Activated naive CD8-positive, alpha-beta T cell treated with anti-CD3 and anti-CD28 coated beads, Interleukin-2, amount 50 U/mL, for 16 hours (primary cell): ENCODE measurements around the gene LRRC14B.
"Not testable (repeated sequence)": the region's sequence is repeated elsewhere in the genome, so short reads cannot be mapped to it uniquely, and the experiment has no call there.

Source experiments
- DNase-seq: peaks from one replicate; pipeline ENCODE4 v3.0.0-alpha.2; 2020; ENCODE audit warnings: low read depth, low spot score

The LRRC14B gene

DNA sequence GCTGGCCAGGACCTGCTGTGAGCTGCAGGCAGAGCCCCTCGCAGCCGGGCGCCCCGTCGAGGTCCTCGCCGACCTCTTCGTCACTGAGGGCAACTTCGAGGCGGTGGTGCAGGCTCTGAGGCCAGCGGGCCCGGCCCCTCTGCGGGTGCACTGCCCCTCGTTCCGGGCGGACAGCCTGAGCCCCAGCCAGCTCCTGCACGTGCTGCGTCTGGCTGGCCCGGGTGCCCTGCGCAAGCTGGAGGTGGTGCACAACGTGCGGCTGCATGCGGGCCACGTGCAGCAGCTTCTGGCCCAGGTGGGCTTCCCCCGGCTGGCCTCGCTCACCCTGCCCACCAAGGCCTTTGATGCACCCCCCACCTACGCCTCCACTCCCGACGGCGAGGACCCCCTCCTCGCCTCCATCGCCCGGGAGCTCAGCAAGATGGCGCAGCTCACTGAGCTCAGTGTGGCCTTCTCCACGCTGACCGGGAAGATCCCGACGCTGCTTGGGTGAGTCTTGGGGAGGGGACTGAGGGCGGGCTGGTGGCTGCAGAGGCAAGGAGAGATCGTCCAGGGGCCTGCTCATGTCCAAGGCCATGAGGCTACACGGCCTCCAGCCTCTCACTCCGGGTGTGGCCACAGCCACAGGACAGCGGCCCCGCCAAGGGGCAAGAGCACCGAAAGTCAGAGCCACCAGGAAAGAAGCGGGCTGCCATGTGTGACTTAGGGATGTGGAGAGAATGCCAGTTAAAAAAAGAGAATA is 825 bp downstream of the LRRC14B start:
- no peak for DNase-seq

DNA sequence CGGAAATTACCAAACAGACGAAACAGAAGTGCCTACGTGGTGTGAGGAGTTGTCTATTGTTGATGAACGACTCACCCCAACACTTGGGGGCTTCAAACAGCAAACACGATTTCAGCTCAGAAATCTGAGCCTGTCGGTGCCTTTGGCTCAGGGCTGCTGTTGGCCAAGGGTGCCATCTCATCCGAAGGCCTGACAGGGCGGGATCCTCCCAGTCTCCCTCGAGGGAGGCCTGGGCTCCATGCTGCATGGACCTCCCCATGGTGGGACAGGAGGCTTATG is 1.3 kb downstream of the LRRC14B start:
- DNase-seq, result no peak

DNA sequence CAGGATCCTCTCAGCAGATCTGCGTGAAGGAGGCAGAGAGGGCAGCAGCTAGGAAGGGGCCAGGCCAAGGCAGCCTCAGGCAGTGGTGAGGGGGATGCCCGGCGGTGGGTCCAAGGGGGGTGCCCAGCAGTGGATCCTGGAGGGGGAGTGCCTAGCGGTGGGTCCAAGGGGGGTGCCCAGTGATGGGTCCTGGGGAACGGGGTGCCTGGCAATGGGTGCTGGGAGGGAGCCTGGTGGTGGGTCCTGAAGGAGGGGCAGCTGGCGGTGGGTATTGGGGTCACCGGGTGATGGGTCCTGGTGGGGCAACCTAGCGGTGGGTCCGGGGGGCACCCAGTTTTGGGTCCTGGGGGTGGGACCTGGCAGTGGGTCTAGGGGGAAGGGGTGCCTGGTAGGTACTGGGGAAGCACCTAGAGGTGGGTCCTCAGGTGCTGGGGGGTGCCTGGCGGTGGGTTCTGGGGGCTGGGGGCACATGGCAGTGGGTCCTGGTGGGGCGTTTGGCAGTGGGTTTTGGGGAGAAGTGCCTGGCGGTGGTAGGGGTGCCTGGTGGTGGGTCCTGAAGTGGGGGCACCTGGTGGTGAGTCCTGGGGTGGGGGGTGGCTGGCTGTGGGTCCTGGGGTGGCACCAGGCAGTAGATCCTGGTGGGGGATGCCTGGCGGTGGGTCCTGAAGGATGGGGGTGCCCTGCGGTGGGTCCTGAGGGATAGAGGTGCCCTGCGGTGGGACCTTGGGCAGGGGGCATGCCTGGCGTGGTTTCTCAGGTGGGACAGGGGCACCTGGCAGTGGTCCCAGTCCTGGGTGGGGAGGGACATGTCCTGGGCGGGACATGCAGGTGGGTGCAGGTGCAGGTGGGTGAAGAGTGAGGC is 1.9 kb downstream of the LRRC14B start:
- no peak for DNase-seq

DNA sequence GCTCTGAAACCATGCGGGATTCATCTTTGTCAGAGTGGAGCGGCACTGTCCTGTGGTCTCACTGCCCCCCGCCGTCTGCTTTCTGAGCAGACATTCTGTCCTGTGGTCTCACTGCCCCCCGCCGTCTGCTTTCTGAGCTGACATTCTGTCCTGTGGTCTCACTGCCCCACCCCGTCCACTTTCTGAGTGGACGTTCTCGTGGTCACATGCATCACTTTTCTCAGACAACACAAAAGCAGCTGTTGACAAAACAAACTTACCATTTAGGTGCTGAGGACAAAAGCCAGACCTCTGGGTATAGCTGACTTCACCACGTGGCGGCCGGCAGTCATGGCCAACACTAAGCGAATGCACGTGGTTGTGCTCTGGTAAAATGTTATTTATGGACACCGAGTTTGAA is 2.8 kb downstream of the LRRC14B start:
- no peak for DNase-seq

DNA sequence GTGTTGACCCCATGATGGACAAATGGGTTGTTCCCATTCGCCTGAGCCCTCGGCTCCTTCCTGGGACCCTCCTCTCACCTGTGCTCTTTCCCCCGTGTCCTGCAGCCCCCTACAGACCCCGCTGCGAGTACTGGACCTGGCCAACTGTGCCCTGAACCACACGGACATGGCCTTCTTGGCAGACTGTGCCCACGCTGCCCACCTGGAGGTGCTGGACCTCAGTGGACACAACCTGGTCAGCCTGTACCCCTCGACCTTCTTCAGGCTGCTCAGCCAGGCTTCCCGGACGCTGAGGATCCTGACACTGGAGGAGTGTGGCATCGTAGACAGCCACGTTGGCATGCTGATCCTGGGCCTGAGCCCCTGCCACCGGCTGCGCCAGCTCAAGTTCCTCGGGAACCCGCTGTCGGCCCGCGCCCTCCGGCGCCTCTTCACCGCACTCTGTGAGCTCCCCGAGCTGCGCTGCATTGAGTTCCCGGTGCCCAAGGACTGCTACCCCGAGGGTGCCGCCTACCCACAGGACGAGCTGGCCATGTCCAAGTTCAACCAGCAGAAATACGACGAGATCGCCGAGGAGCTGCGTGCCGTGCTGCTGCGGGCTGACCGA is 3.4 kb downstream of the LRRC14B start:
- no peak for DNase-seq

DNA sequence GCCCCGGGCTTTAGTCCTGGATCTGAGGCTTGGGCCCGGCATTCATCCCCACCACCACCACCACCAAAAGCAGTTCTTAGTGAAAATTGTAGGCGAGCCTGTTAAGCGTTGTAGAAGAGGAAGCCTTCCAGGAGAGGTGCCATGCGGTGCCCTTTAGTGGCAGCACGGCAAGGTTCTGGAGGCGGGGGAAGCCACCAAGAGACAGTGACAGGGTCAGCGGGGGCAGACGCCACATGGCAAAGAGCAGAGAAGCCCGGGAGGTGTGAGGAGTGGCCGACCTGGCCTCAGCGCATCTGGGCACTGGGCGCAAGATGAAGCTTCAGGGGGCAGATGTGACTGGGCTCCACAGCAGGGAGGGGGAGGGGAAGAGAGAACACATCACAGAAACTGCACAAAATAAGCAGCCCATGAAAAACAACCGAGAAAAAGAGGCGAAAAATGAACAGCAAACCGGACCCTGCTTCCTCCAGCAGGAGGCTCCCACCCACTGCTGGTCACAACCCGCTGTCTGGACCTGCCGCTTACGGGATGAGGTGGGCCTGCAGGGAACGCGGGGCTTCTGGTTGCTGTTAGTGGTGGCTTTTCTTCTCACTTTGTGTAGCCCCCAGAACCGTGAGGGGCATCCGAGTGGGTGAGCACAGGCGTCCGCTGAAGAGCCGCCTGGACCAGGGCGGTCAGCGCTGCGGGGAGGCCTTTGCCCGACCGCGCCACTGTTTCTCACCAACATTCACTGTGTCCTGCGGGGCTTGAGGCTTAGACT is 4.3 kb downstream of the LRRC14B start:
- DNase-seq, result no peak

DNA sequence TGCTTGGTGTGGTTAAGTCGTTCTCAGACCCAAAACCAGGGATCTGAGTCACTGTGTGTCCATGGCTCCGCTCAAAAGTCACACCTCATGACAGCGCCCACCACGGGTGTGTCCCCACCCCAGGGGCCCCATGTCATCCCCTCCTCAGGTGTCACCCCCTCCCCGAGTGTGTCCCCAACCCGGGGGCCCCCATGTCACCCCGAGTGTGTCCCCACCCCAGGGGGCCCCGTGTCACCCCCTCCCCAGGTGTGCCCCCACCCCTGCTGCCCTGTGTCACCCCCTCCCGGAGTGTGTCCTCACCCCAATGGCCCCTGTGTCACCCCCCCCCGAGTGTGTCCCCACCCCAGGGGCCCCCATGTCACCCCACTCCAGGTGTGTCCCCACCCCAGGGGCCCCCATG is 5.1 kb downstream of the LRRC14B start:
- no peak for DNase-seq

DNA sequence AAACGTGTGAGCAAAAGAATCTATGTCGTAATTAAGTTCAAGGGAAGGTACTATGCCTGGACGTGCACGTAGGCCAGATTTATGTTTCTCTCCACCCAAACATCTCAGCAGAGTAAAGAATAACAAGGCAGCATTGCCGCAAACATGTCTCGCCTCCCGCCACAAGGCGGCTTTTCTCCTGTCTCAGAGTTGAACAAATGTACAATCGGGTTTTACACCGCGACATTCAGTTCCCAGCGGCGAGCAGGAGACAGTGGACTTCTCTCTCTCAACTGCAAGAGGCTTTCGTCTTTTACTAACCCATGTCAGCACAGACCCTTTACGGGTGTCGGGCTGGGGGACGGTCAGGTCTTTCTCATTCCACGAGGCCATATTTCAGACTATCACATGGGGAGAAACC is 5.7 kb downstream of the LRRC14B start:
- DNase-seq, result not testable (repeated sequence)

DNA sequence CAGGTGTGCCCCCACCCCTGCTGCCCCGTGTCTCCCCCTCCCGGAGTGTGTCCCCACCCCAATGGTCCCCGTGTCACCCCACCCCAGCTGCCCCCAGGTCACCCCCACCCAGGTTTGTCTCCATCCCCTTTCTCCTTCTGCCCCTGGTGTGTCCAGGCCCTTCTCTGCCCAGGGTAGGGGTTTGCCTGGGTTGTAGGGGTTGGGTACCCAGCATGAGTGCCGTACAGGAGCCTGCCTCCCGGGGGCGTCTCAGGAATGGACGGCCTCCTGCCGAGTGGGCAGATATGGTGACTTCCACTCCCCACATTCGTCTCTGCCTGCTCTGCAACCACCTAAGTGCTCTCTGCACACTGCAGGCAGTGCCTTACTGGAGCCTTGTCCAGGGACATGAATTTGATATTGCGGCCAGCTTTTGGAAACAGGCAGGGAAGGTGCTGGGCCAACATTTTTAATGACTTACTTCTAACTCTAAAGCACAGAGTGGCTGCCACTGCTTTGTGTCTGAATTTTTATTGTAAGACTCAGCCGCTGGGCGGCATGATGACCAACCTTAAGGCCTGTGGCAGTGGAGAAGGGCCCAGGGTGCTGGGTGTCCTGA is 6.7 kb downstream of the LRRC14B start:
- DNase-seq, result no peak

DNA sequence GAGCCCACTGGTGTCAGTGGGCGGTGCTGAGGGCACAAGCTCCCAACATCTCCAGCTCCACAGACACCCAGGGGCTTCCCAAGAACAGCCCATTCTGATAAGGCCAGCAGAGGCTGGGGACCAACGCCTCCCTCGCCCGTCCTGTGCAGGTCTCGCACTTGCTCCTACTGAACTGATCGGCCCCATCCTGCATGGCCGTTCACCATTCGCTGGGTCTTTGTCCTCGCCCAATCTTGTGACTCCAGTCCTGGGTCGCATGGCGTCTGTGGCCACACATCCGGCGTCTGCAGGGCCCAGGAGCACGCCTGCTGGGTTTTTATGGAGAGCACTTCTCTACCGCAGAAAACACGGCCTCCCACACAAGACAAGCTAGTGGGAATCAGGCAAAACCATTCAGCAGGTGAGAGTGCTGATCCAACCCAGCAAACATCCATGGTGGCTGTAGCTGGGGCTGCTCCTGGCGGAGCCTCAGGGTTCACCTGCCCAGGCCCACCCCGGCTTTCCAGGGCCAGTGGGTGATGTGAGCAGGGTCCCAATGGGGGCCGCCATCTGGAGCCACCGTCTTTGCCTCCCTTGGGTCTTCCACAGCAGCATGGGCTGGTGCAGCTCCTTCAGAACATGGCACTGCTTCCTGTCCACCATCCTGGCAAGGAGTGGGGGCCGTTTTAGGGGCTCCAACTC is 7.4 kb downstream of the LRRC14B start:
- no peak for DNase-seq

DNA sequence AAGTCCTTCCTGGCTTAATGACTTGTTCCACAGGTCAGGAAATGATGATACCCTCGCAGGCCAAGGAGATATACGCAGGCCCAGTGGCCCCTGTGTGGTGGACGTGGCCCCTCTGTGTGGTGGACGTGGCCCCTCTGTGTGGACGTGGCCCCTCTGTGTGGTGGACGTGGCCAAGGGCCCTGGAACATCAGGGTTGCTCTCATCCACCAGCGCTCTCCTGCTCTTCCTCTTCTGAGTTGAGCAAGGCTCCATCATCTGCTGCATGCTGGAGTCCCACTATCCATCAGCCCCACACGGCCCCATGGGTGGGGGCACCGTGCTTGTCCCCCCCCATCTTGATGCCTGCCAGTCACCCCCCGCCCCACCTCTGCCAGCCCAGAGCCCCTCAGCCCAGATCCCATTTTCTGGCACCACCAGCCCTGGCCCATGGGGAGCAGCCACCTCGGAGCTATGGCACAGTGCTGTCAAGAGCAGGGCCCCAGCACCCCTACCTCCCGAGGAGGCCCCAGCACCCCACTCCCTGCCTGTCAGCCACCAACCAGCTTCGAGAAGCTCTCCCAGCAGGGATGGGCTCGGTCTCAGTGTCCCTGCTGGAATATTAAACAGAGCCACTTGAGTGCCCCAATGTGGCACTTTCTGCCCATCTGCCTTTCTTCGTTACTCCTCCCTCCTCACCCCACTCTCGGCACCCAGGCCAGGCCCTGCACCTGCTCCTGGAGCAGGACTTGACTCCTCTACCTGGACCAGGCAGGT is 8.1 kb downstream of the LRRC14B start:
- no peak for DNase-seq

DNA sequence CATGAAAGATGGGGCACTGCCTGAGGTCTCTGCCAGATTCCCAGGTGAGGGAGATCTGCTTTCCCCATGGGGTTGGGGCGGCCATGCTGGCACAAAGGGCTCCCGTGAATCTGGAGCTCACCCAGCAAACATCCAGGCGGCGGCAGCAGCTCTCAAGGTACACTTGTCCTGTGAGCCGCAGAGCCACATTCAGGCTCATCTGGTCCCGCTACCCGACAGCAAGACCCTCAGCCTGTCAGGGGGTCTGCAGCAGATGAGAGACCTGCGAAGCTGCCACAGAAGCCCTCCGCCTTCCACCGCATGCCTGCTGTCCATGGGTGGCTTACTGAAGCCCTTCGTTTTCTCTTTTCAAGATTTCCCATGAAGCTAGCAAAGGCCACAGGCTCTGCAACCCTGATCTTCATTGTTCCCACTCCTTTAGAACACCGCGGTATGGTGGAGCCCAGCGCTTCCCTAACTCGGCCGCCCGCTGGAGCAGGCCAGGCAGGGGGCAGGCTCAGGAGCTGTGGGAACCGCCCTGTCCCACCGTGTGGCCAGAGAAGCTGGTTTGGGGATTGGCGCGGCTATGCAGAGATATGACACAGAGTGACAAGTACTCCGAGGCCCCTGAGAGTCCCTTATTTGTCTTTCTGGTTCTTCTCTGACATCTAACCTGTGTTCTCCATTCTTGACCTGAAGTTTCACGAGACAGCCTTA is 8.8 kb downstream of the LRRC14B start:
- DNase-seq, result no peak

DNA sequence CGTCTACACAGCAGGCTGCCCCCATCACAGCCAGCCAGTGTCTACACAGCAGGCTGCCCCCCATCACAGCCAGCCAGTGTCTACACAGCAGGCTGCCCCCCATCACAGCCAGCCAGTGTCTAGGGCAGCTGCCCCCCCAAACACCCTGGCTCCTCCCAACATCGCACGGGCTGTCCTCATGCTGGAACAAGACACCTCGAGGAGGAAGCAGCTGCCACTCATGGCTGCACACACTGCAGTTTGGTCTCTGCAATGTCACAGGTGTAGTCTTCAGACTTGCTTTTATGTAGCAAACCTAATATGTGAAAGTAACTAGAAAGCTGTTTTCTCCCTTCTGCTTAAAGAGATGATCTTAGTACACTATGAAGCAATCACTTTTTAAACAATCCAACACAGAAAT is 9.7 kb downstream of the LRRC14B start:
- DNase-seq, result no peak

DNA sequence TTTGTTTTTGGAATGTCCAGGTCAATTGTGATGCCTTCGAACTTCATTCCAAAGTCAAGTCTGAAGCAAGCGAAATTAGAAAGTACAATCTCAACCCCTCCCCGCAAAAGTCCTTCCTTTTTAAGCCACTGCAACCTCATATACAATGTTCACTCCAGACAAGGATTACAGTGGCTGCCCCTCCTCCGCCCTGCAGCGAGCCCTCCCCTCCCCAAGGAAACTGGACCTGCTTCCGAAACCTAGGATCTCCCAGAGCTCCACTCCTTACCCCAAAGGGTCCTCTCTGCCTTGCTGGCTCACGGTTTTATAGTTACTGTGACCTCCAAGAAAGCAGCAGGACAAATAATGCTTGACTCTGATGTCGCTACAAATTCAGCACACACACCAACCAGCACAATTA is 10.4 kb downstream of the LRRC14B start:
- DNase-seq, result no peak

DNA sequence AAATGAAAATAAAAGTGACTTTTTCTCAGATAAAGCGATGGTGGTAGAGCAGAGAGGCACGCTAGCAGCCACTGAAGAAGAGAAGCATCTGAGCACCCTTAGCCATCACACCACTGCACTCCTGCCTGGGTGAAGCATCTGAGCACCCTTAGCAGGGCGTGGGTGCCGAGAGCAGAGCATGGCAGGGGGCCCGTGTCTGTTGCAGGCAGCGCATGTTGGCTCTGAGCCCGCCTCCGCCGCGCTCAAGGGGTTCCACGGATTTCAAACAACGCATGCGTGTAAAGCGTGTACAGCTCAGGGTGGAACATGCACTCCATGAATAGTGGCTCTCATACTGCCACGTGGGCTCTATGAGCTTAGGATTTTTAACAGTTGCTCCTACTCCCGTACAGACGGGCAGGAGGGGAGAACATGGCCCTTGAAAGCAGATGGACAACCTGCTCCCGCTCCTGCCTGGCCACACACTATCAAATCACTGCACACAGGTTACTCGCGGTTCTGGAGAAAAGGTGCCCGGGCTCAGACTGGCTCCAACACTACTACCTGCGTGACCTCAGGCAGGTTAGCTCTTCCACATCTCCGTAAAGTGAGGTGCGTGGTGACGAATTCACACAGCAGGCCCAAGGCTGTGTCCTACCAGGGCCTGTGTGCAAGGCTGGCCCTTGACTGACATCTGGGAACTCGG is 12.1 kb downstream of the LRRC14B start:
- DNase-seq, result no peak

DNA sequence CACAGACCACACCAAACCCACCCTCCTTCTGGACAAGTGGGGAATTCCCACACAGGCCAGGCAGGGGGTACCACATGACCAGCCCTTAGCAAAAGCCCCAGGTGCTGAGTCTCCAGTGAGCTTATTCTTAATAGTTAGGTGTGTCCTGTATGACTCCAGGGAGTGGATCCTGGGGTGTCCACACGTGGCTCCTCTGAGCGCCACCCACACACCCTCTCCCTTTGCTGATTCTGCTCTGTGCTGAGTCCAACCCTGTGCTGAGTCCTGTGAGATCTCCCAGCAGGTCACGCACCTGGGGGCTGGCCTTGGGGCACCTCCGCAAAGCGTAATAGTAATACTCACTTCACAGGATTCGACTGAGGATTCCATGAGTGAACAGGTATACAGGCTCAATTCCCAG is 12.7 kb downstream of the LRRC14B start:
- DNase-seq, result no peak

DNA sequence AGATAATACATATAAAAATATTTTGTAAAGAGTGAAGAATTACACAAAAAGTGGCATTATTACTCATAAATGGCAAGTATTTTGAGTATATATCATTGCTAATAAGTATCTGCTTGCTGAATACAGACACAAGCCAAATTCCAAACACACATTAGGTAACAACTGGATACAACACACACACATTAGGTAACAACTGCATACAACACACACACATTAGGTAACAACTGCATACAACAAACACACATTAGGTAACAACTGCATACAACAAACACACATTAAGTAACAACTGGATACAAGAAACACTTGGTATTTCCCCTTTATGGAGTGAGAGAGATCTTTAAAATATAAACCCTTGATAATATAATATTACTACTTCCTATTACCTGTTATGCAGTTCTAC is 13.2 kb downstream of the LRRC14B start:
- DNase-seq, result no peak

DNA sequence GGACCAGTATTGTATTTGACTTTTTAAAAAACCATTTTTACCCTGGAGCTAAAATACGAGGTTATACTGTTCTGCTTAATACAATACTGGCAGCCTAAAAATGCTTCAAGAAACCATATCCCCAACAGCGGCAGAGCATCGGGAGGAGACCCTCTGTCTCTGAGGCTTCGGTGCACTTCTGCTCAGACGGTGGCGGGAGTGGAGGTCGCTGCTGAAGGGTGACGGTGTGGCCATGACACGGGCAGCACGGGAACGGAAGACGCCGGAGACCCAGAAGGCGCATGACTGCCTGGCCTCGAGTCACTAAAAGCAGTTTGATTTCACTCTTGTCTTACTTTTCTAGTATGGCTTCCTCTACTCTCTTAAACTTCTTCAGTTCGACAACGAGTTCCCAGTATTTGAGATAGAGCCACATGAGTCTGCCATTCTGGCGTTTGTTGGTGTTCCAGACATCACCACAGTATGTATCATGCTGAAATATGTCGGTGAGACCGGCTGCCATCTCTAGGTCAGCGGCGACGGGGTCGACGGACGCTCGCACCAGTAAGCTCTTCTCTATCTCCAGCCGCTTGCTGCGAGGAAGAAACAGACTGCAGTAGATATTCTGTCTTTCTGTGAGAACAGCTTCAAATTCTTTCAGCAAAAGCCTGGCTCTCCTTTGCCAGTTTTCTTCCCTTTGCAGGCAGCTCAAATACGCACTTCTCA is 13.8 kb downstream of the LRRC14B start:
- DNase-seq, result no peak

DNA sequence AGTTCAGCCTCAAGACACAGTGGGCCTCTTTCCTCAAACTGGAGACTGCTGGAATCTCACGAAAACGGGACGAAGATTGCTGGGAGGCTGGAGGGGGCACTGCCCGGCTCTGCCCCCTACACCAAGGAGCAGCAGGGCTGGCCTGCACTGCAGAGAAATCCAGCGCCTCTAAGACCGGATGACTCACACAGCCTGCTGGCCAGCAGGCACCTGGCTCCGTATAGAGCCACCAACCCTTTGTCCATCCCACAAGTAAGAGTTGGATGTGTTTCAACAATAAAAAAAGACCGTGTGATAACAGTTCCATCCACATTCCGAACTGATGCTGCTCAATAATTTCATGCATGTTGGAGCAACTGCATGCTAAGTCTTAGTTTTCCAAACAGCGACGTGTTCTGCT is 15.1 kb downstream of the LRRC14B start:
- no peak for DNase-seq
